DMS153 (cell line): ENCODE measurements around the gene AFG1L.
A peak's percentile ranks its signal among the peaks of the same experiment; 100 is the strongest.

Experiments used
- DNase-seq: peaks from one replicate; lab custom pipeline; 2025; lab: John Stamatoyannopoulos, UW

The AFG1L gene

DNA sequence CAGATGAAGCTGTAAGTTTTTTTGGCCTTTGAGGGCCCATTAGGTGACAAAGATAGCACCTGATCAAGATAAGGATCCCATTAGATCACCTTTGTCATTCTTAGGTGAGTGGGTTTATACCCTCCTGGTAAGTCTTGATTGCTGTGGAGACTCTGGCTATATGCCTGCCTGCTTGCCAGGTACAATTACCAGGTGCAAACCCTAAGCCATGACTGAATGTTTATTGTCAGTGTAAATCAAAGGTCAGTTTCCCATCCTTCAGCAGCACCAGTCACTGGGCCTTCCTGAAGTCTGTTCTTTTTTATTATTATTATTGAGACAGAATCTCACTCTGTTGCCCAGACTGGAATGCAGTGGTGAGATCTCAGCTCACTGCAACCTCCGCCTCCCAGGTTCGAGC lies 159.5 kb downstream of the AFG1L start:
- DNase-seq = no peak

GRCh38 chr6:108455688-108456087 lies 160.8 kb downstream of the AFG1L start:
- DNase-seq = no peak

DNA sequence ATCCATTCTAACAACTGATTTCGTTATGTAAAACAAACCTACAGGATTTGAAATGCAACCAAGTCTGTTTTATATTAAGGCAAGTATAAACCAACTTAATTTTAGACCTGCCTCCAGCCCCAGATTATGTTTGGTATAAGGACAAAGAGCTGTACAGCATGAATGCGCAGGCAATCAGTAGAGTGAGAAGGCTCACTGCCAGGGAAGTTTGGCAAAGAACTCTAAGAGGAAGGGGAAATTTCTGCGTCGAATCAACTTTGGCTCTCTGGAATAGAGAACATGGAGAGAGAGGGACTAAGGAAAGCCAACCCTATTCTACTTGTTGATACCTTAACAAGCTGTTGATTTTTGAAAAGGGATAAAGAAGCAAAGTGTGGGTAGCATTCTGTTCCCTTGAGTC lies 168.9 kb downstream of the AFG1L start:
- DNase-seq = no peak

- no peak for DNase-seq
Measured at GRCh38 chr6:108464418-108465097, 169.7 kb downstream of the AFG1L start.

- no peak for DNase-seq
Measured at GRCh38 chr6:108465098-108465495, 170.2 kb downstream of the AFG1L start.

DNA sequence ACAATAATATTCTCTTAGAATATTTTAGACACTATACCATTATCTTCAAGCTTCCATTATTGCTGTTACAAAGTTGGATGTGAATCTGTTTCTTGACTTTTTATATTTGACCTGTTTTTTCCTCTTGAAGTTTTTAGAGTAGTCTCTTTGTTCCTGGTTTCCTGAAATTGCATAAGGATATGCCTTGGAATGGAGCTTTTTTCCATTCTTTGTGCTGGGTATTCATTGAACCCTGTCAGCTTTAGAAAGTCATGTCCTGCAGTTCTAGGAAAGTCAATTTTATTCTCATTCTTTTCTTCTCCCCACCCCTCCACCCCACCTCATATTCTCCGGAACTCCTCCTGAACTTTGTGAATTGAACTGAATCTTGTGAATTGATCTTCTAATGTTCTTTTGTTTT lies 173.5 kb downstream of the AFG1L start:
- no peak for DNase-seq

- DNase-seq = no peak
Measured at GRCh38 chr6:108469316-108469715, 174.5 kb downstream of the AFG1L start.

DNA sequence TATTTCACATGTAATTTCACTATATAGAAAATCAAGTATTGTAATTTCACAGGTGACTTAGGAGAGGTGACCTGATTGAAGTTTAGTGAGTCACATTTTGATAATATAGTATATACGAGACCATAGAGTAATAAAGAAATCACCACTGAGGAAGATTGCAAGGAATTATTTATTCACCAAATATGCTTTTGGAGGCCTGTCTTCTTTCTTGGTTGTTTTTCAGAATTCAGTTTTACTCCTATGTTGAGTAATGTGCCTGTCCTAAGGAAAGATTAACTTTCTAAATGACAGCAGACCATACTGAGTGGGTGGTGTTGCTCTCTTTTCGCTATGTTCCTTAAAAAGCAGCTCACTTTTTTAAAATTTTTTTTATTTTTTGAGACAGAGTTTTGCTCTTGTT lies 178.3 kb downstream of the AFG1L start:
- no peak for DNase-seq

- DNase-seq = peak; percentile 87
Measured at GRCh38 chr6:108476376-108476775, 181.5 kb downstream of the AFG1L start.

GRCh38 chr6:108476847-108477430 lies 182.1 kb downstream of the AFG1L start:
- DNase-seq = peak; percentile 75

GRCh38 chr6:108482559-108482958 lies 187.7 kb downstream of the AFG1L start:
- no peak for DNase-seq

- no peak for DNase-seq
Measured at GRCh38 chr6:108484016-108484415, 189.2 kb downstream of the AFG1L start.

DNA sequence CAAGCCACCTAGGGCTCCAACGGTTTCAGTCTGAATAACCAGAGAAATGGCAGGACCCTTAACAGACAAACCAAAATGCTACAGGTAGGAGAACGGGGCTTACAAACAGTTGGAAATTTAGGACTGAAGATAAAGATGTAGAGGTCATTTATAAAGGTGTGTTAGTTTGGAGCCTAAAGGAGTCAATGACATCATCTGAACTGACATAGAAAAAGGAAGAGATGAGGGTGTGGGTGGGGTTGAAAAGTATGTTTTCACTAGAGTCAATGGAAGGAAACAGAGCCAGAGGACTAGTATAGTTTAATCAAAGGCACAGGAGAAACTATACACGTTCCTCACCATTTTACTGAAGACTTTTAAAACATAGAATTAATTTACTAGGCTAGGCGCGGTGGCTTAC lies 194.8 kb downstream of the AFG1L start:
- DNase-seq = no peak

DNA sequence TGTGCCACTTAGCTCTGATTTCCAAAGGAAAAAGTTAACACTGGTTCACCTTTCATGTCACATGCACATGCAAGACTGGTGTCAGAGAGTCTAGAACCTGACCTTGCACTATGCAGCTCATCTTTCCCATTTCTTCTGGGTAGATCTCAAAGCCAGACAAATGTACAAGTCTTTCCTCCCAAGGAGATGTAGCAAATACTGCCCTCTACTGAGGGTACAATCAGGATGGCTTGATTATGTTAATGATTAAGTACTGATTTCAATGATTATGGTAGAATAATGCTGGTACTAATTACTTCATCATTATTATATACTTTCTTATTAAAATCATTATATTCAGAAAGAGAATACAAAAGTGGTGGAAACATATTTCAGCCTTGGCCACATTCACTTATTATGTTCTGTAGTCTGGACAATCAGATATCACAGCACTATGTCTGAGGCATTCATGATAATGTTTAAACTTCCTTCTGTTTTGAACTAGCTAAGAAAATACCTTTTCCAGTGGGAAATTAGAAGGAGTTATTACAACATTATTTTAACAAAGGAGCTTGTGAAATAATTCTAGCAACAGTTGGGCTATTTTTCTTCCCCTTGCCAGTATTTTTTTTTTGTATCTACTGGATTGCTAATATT lies 197.4 kb downstream of the AFG1L start:
- peak; percentile 4 for DNase-seq

GRCh38 chr6:108494434-108494833 lies 199.6 kb downstream of the AFG1L start:
- no peak for DNase-seq

DNA sequence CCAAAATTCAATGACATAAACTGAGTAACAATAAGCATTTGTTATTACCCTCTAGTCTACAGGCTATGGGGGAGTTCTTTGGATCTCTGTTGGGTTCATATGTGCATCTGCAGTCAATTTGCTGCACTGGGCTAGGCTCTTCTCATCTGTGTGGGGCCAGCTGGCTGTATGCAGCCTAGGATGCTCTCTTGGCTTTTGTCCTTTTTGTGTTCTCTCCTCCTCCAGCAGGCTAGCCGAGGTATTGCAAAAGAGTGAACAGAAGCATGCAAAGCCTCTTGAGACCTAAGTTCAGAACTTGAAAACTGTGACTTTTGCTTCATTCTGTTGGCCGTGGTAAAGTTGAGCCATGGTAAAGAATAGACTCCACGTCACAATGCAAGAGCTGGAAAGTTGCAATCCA lies 203.0 kb downstream of the AFG1L start:
- DNase-seq = peak; percentile 13

GRCh38 chr6:108501559-108501958 lies 206.7 kb downstream of the AFG1L start:
- no peak for DNase-seq

DNA sequence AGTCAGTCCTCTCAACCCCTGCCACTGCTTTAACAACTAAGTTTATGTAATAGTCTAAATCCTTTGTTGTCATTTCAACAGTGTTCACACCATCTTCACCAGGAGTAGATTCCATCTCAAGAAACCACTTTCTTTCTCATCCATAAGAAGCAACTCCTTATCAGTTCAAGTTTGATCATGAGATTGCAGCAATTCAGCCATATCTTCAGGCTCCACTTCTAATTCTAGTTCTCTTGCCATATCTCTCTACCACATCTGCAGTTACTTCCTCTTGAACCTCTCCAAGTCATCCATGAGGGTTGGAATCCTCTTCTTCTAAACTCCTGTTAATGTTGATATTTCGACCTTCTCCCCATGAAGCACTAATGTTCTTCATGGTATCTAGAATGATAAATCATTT lies 208.0 kb downstream of the AFG1L start:
- no peak for DNase-seq

DNA sequence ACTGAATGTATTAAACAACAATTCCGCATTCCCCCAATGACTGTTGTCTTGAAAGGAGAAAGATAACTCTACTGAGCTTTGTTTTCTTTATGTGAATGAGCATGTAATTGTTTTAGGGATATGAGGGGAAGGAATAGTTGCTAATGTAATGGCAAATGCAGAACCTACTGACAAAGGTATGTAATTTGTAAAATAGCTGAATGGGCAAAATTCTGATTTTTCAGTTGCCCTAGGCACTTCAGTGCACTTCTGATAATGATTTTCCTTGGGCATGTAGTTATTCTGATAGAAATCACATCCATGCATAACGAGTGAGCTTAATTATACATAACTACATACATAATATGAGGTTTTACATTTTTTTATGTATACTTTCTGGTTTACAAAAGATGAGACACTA lies 212.5 kb downstream of the AFG1L start:
- no peak for DNase-seq

- DNase-seq = no peak
Measured at GRCh38 chr6:108510461-108511319, 215.8 kb downstream of the AFG1L start.

DNA sequence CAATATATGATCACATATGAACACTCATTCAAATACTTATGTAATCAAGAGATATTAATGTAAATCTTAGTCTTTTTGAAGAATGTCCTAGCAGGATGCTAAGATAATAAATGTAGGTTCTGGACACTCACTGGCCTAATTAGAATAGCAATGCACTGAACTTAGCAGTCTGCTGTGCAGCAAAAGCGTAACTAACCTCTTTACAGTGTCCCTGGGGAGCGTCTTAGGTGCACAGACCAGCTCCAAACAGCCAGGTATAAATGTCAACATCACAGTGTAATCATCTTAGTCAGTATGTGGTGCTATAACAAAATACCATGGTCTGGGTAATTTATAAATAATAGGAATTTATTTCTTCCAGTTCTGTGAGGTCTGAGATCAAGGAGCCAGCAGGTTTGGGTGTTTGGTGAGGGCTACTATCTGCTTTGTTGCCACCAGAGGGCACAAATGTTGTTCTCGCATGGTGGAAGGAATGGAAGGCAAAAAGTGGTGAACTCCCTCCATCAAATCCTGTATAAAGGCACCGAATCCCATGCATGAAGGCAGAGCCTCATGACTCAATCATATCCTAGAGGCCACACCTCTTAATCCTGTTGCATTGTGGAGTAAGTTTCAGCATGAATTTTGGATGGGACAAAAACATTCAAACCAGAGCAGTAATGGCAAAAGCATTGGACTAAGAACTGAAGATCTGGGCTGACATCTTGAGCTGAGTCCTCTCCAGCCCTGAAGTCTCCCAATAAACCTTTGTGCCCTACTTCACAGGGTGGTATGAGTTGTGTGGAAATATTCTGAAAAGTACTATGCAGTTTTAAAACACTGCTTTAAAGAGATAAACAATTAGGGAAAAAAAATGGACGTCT lies 224.1 kb downstream of the AFG1L start:
- no peak for DNase-seq
